GM23338 (cell line): ENCODE data around the gene THNSL1. TPM values are rescaled to one million over a fixed set of nuclear protein-coding genes. Genes with fewer than 3 reads are reported as not detected.

Source experiments
- ATAC-seq: fragments of 200-7000 bp; cut with Tn5 transposase; 3 replicates; pipeline ENCODE4 v1.9.1; 2020
- DNase-seq: peaks from one replicate; pipeline ENCODE4 v3.0.0-alpha.2; 2015; ENCODE audit warnings: low spot score
- H2AFZ ChIP-seq: fragments of 200-600 bp; sonication (generic); 2 replicates; pipeline ENCODE4 v1.8.0; 2016; ENCODE audit warnings: antibody characterized with exemption, mild to moderate bottlenecking, moderate library complexity
- H3F3A ChIP-seq: fragments of 200-600 bp; sonication (generic); replicated peaks from 2 replicates; pipeline ENCODE4 v1.8.0; 2017; ENCODE audit warnings: antibody characterized with exemption, mixed run types, low read depth
- H3K27ac ChIP-seq: fragments of 200-600 bp; sonication (generic); 2 replicates; pipeline ENCODE4 v1.6.1; 2016; ENCODE audit warnings: low read depth
- H3K27me3 ChIP-seq: fragments of 200-600 bp; sonication (generic); 2 replicates; pipeline ENCODE4 v1.8.0; 2016; ENCODE audit warnings: mild to moderate bottlenecking, mixed run types, moderate library complexity; ENCODE audit not compliant: insufficient read depth
- H3K36me3 ChIP-seq: fragments of 200-600 bp; sonication (generic); 2 replicates; pipeline ENCODE4 v1.8.0; 2016; ENCODE audit warnings: mild to moderate bottlenecking; ENCODE audit not compliant: insufficient read depth
- H3K4me1 ChIP-seq: fragments of 200-600 bp; sonication (generic); 2 replicates; pipeline ENCODE4 v1.8.0; 2016; ENCODE audit warnings: mild to moderate bottlenecking, moderate library complexity; ENCODE audit not compliant: insufficient read depth
- H3K4me2 ChIP-seq: fragments of 200-600 bp; sonication (generic); 2 replicates; pipeline ENCODE4 v1.7.1; 2017; ENCODE audit warnings: mixed run types
- H3K4me3 ChIP-seq: fragments of 200-600 bp; sonication (generic); 2 replicates; pipeline ENCODE4 v1.6.1; 2016; ENCODE audit warnings: mixed run types
- H3K79me2 ChIP-seq: fragments of 200-600 bp; sonication (generic); replicated peaks from 2 replicates; pipeline ENCODE4 v1.8.0; 2017; ENCODE audit warnings: mild to moderate bottlenecking; ENCODE audit not compliant: insufficient read depth
- H3K9me2 ChIP-seq: fragments of 200-600 bp; sonication (generic); 2 replicates; pipeline ENCODE4 v1.8.0; 2017; ENCODE audit not compliant: insufficient read depth
- H4K20me1 ChIP-seq: fragments of 200-600 bp; sonication (generic); replicated peaks from 2 replicates; pipeline ENCODE4 v1.8.0; 2017; ENCODE audit warnings: mild to moderate bottlenecking; ENCODE audit not compliant: insufficient read depth
- H3K27ac Mint-ChIP-seq: 2 replicates; pipeline ENCODE4 v1.8.0; 2020; ENCODE audit warnings: inconsistent platforms, mild to moderate bottlenecking, moderate library complexity, mixed read lengths
- H3K27me3 Mint-ChIP-seq: 3 replicates; pipeline ENCODE4 v1.8.0; 2022; ENCODE audit warnings: low read depth, mild to moderate bottlenecking, moderate library complexity, mixed read lengths, inconsistent platforms; ENCODE audit not compliant: insufficient read depth, poor library complexity
- H3K36me3 Mint-ChIP-seq: 3 replicates; pipeline ENCODE4 v1.8.0; 2021; ENCODE audit warnings: low read depth, mild to moderate bottlenecking, inconsistent platforms, moderate library complexity, mixed read lengths
- H3K4me1 Mint-ChIP-seq: 3 replicates; pipeline ENCODE4 v1.8.0; 2020; ENCODE audit warnings: mild to moderate bottlenecking, inconsistent platforms, mixed read lengths
- H3K4me3 Mint-ChIP-seq: 3 replicates; pipeline ENCODE4 v1.8.0; 2021; ENCODE audit warnings: moderate library complexity, mild to moderate bottlenecking, inconsistent platforms, mixed read lengths
- H3K9me3 Mint-ChIP-seq: 3 replicates; pipeline ENCODE4 v1.8.0; 2020; ENCODE audit warnings: moderate library complexity, mild to moderate bottlenecking, inconsistent platforms, mixed read lengths
- CREB1 ChIP-seq: fragments of 250-450 bp; sonication (Bioruptor Pico); IDR thresholded peaks from 2 replicates; pipeline ENCODE4 v1.5.0; 2020; ENCODE audit warnings: low read depth, mild to moderate bottlenecking, moderate library complexity
- ETS1 ChIP-seq: IDR thresholded peaks from 2 replicates; pipeline ENCODE4 v1.6.1; 2016; ENCODE audit warnings: antibody characterized with exemption
- EZH2 ChIP-seq: fragments of 200-600 bp; sonication (generic); IDR thresholded peaks from one replicate; pipeline ENCODE4 v1.8.0; 2017; ENCODE audit warnings: antibody characterized with exemption, mild to moderate bottlenecking, low read depth; ENCODE audit not compliant: unreplicated experiment
- EZH2phosphoT487 ChIP-seq: fragments of 200-600 bp; sonication (generic); IDR thresholded peaks from one replicate; pipeline ENCODE4 v1.8.1; 2018; ENCODE audit warnings: antibody characterized with exemption; ENCODE audit not compliant: unreplicated experiment
- JUNB ChIP-seq: IDR thresholded peaks from one replicate; pipeline ENCODE4 v1.6.1; 2016; ENCODE audit warnings: antibody characterized with exemption; ENCODE audit not compliant: unreplicated experiment
- POLR2AphosphoS5 ChIP-seq: IDR thresholded peaks from 2 replicates; pipeline ENCODE4 v1.6.1; 2016; ENCODE audit warnings: antibody characterized with exemption, low read depth
- REST ChIP-seq: IDR thresholded peaks from one replicate; pipeline ENCODE4 v1.6.1; 2018; ENCODE audit warnings: antibody characterized with exemption; ENCODE audit not compliant: unreplicated experiment
- STAT1 ChIP-seq: IDR thresholded peaks from one replicate; pipeline ENCODE4 v1.6.1; 2016; ENCODE audit warnings: antibody characterized with exemption; ENCODE audit not compliant: unreplicated experiment
- ZNF114 ChIP-seq: fragments of 250-450 bp; sonication (Bioruptor Pico); IDR thresholded peaks from 2 replicates; pipeline ENCODE4 v1.5.0; 2020; ENCODE audit warnings: mild to moderate bottlenecking, moderate library complexity
- polyA plus RNA-seq: library from polyadenylated mRNA; unstranded; fragments of >200 nt; fragmentation: Nextera tagmentation; extraction: Ambion mirVana; gene quantifications from 2 replicates; pipeline ENCODE4 v1.2.1, GENCODE V29; 2016
- total RNA-seq: library from RNA; depleted of rRNA; stranded (reverse); fragments of >200 nt; shearing (Covaris generic); gene quantifications from 2 replicates; pipeline ENCODE4 v1.2.3, GENCODE V29; 2014
- TF ChIP-seq, protein P1 (sequence below): fragments of 250-450 bp; sonication (Bioruptor Pico); IDR thresholded peaks from 2 replicates; pipeline ENCODE4 v1.5.0; 2020; ENCODE audit warnings: mild to moderate bottlenecking, moderate library complexity

THNSL1 gene
- total and polyA plus RNA-seq, 2 experiments from 2014 or later, result 2.6 to 5.8 TPM

GRCh38 chr10:24989867-24990266 is 26.5 kb upstream of the THNSL1 start (continued):
- TF ChIP-seq, protein P1, sequence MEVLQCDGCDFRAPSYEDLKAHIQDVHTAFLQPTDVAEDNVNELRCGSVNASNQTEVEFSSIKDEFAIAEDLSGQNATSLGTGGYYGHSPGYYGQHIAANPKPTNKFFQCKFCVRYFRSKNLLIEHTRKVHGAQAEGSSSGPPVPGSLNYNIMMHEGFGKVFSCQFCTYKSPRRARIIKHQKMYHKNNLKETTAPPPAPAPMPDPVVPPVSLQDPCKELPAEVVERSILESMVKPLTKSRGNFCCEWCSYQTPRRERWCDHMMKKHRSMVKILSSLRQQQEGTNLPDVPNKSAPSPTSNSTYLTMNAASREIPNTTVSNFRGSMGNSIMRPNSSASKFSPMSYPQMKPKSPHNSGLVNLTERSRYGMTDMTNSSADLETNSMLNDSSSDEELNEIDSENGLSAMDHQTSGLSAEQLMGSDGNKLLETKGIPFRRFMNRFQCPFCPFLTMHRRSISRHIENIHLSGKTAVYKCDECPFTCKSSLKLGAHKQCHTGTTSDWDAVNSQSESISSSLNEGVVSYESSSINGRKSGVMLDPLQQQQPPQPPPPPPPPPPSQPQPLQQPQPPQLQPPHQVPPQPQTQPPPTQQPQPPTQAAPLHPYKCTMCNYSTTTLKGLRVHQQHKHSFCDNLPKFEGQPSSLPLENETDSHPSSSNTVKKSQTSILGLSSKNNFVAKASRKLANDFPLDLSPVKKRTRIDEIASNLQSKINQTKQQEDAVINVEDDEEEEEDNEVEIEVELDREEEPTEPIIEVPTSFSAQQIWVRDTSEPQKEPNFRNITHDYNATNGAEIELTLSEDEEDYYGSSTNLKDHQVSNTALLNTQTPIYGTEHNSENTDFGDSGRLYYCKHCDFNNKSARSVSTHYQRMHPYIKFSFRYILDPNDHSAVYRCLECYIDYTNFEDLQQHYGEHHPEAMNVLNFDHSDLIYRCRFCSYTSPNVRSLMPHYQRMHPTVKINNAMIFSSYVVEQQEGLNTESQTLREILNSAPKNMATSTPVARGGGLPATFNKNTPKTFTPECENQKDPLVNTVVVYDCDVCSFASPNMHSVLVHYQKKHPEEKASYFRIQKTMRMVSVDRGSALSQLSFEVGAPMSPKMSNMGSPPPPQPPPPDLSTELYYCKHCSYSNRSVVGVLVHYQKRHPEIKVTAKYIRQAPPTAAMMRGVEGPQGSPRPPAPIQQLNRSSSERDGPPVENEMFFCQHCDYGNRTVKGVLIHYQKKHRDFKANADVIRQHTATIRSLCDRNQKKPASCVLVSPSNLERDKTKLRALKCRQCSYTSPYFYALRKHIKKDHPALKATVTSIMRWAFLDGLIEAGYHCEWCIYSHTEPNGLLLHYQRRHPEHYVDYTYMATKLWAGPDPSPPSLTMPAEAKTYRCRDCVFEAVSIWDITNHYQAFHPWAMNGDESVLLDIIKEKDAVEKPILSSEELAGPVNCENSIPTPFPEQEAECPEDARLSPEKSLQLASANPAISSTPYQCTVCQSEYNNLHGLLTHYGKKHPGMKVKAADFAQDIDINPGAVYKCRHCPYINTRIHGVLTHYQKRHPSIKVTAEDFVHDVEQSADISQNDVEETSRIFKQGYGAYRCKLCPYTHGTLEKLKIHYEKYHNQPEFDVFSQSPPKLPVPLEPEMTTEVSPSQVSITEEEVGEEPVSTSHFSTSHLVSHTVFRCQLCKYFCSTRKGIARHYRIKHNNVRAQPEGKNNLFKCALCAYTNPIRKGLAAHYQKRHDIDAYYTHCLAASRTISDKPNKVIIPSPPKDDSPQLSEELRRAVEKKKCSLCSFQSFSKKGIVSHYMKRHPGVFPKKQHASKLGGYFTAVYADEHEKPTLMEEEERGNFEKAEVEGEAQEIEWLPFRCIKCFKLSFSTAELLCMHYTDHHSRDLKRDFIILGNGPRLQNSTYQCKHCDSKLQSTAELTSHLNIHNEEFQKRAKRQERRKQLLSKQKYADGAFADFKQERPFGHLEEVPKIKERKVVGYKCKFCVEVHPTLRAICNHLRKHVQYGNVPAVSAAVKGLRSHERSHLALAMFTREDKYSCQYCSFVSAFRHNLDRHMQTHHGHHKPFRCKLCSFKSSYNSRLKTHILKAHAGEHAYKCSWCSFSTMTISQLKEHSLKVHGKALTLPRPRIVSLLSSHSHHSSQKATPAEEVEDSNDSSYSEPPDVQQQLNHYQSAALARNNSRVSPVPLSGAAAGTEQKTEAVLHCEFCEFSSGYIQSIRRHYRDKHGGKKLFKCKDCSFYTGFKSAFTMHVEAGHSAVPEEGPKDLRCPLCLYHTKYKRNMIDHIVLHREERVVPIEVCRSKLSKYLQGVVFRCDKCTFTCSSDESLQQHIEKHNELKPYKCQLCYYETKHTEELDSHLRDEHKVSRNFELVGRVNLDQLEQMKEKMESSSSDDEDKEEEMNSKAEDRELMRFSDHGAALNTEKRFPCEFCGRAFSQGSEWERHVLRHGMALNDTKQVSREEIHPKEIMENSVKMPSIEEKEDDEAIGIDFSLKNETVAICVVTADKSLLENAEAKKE (CRISPR knock-in tag), result no peak
- no peak for TF ChIP-seq POLR2AphosphoS5
- no peak for TF ChIP-seq ZNF114 (CRISPR knock-in tag)
- TF ChIP-seq ETS1, result no peak
- TF ChIP-seq STAT1, result no peak
- no peak for TF ChIP-seq EZH2
- TF ChIP-seq EZH2phosphoT487, result no peak
- no peak for TF ChIP-seq CREB1

DNA sequence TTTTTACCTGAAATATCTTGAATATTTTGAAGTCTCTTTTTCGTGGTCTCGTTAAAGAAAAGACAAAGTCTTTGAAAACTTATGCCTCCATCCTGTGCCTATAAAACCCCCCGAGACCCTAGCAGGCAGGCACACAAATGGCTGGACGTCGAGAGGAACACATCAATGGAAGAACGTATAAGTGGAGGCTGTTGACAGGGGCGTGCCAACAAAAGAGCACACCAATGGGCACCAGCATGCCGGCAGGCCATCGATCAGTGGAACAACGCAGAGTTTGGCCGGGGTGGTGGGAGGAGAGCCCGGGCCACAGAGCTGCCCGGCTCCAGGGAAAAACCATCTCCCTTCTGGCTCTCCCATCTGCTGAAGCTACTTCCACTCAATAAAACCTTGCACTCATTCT is 25.1 kb upstream of the THNSL1 start:
- ATAC-seq, result no peak

More for the DNA sequence above, 25.1 kb upstream of the THNSL1 start:
- Histone ChIP-seq H3K27me3 (no peaks in the 10 kb centered on the region), H3K4me2 (no peak overlapping the region), H3F3A (no peaks in the 10 kb centered on the region), H3K4me3 (no peak overlapping the region), H3K9me2 (no peaks in the 10 kb centered on the region), H3K4me1 (no peaks in the 10 kb centered on the region), H2AFZ (no peak overlapping the region), H4K20me1 (no peaks in the 10 kb centered on the region), H3K36me3 (no peaks in the 10 kb centered on the region), H3K27ac (no peak overlapping the region), H3K79me2 (no peaks in the 10 kb centered on the region)
- no peak overlapping the region for H3K4me3 Mint-ChIP-seq
- peaks cover 2% of the 10 kb centered on the region for H3K27me3 Mint-ChIP-seq
- no peak for DNase-seq
- H3K36me3 Mint-ChIP-seq, result no peaks in the 10 kb centered on the region
- H3K4me1 Mint-ChIP-seq, result no peaks in the 10 kb centered on the region
- no peak overlapping the region for H3K27ac Mint-ChIP-seq
- TF ChIP-seq STAT1 (no peak), REST (no peak), ETS1 (no peak), JUNB (no peak), EZH2 (no peak), EZH2phosphoT487 (no peak)
- H3K9me3 Mint-ChIP-seq, result no peaks in the 10 kb centered on the region
